AG04450 (cell line): ENCODE measurements around the gene HPS5. TPM values are rescaled to one million over a fixed set of nuclear protein-coding genes. Genes with fewer than 3 reads are reported as not detected.
"Not testable (repeated sequence)": the region's sequence is repeated elsewhere in the genome, so short reads cannot be mapped to it uniquely, and the experiment has no call there.

Source experiments
- CTCF ChIA-PET: fragments of 300-600, 350-600 bp; formaldehyde crosslinking; extraction: SDS; loops from one replicate; lab custom pipeline; 2022; ENCODE audit warnings: antibody characterized with exemption, inconsistent platforms; lab: Charles Lee
- POLR2A ChIA-PET: fragments of 350-600 bp; formaldehyde crosslinking; extraction: SDS; loops from one replicate; lab custom pipeline; 2021; ENCODE audit warnings: antibody characterized with exemption, inconsistent platforms; lab: Yijun Ruan, JAX
- DNase-seq: peaks from one replicate; pipeline ENCODE4 v3.0.0-alpha.2; 2011; ENCODE audit warnings: low read depth, low spot score
- H3K27ac ChIP-seq: one replicate; pipeline ENCODE4 v1.5.1; 2012; ENCODE audit warnings: low read depth, low read length, control low read depth
- H3K27me3 ChIP-seq: one replicate; pipeline ENCODE4 v1.6.0; 2012; ENCODE audit warnings: low read length; ENCODE audit not compliant: control insufficient read depth, insufficient read depth
- H3K4me3 ChIP-seq: 2 replicates; pipeline ENCODE4 v1.5.1; 2011; ENCODE audit warnings: mild to moderate bottlenecking, low read depth, low read length, control low read depth
- H3K9me3 ChIP-seq: 2 replicates; pipeline ENCODE4 v1.5.1; 2012; ENCODE audit warnings: low read length; ENCODE audit not compliant: control insufficient read depth, insufficient read depth
- CTCF ChIP-seq: IDR thresholded peaks from 2 replicates; pipeline ENCODE4 v1.5.1; 2011; ENCODE audit warnings: low read depth, low read length, control low read depth, inconsistent platforms
- polyA plus RNA-seq: library from polyadenylated mRNA; depleted of rRNA; stranded (reverse); fragments of >200 nt; gene quantifications from 2 replicates; pipeline ENCODE4 v1.2.3, GENCODE V29; 2011

HPS5 gene
- polyA plus RNA-seq, 1 experiment = 14.9 TPM

DNA sequence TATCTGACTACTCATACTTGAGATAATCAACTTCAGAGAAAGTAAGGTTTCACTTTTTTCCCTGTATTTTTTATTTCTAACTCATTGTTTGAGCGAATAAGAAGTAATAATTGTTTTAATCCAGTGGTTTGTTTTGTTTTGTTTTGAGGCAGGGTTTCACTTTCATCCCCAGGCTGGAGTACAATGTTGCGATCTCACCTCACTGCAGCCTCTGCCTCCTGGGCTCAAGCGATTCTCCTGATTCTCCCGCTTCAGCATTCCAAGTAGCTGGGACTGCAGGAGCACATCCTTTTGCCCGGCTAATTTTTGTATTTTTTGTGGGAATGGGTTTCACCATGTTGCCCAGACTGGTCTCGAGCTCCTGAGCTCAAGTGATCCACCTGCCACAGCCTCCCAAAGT, 9.0 kb upstream of the HPS5 start:
- TF ChIP-seq CTCF = no peak
- Histone ChIP-seq H3K4me3 (no peak overlapping the region), H3K27me3 (no peaks in the 10 kb centered on the region), H3K9me3 (no peaks in the 10 kb centered on the region), H3K27ac (no peak overlapping the region)
- ChIA-PET POLR2A (no interaction called here), CTCF (no interaction called here)
- DNase-seq = no peak

DNA sequence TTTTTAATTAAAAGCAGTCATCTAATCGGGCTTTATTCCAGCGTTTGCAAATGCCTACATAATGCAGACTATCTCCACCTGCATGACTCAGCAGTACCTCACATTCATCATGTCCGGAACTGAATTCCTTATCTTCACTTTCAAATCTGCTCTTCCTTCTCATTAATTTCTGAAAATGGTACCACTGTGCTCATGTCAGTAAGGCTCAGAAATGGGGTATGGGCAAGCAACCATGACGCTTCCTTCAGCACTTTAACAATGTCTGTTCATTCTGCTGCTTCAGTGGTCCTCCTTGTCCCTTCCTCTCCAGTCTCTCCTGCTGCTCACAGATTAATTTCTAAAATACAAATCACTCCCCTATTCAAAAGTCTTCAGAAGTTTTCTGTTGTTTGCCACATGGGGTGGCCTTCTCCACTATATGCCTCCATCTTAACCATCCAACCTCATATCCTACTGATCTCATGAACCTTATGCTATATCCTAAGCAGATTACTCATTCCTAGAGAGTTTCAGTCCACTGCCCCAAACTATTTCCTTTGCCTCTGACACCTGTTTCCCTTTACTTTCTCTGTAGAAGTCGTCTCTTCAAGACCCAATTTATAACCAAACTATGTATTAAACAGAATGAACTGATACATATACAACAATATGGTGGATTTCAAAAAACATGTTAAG, 7.4 kb upstream of the HPS5 start:
- CTCF ChIA-PET = no interaction called here
- no peak for DNase-seq
- Histone ChIP-seq H3K9me3 (no peaks in the 10 kb centered on the region), H3K27me3 (no peaks in the 10 kb centered on the region), H3K27ac (no peak overlapping the region), H3K4me3 (no peak overlapping the region)
- POLR2A ChIA-PET = no interaction called here
- TF ChIP-seq CTCF = no peak

DNA sequence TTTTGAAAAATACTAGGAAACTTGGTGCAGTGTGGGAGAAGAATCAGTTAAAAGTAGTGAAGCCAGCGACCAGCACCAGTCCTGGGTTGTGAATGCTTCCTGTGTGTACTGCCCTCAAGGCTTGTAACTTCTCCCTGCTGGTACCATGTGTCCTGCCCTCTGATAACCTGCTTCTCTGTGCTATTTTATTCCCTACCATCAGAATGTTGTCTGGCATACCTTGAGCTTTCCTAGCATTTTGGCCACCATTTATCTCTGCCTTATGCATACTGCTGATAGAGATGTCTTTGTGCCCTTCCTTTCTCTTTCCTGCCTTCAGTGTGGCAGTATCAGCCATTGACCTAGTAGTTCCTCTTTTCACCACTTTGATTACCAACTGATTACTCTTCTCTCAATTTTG, 2.4 kb upstream of the HPS5 start:
- H3K27me3 ChIP-seq = no peaks in the 10 kb centered on the region
- H3K4me3 ChIP-seq = peak overlapping the region; percentile 36
- H3K27ac ChIP-seq = no peak overlapping the region
- TF ChIP-seq CTCF = no peak
- H3K9me3 ChIP-seq = no peaks in the 10 kb centered on the region
- POLR2A ChIA-PET = no interaction called here
- CTCF ChIA-PET = no interaction called here
- no peak for DNase-seq

DNA sequence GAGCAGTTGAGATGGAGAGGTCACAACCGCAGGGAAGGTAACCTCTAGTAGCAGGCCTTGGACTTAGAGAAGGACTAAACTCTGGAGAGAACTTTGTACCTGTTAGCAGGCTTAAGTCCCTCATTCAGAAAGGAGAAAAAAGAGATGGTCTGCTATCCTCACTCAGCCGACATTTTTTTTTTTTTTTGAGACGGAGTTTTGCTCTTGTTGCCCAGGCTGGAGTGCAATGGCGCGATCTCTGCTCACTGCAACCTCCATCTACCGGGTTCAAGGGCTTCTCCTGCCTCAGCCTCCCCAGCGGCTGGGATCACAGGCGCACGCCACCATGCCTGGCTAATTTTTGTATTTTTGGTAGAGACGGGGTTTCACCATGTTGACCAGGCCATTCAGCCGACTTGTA, 1.9 kb upstream of the HPS5 start:
- H3K27me3 ChIP-seq, POLR2A ChIA-PET, H3K27ac ChIP-seq, H3K9me3 ChIP-seq, CTCF ChIA-PET, DNase-seq: not testable (repeated sequence)
- peak overlapping the region; percentile 23 for H3K4me3 ChIP-seq

GRCh38 chr11:18322818-18323570, 1.1 kb upstream of the HPS5 start:
- DNase-seq = no peak
- no peaks in the 10 kb centered on the region for H3K9me3 ChIP-seq

More at GRCh38 chr11:18322818-18323570, 1.1 kb upstream of the HPS5 start:
- Histone ChIP-seq H3K27ac (no peak overlapping the region), H3K4me3 (peak overlapping the region; percentile 87), H3K27me3 (no peaks in the 10 kb centered on the region)
- ChIA-PET POLR2A (interaction anchor here (1.4 to 3.4 kb wide), 3 partner anchors 11 to 72 kb away, joined by 3 to 40 read pairs (median 14); partner anchors contain the start of gene LDHA), CTCF (no interaction called here)
- TF ChIP-seq CTCF = no peak
